ENCODE data around the gene SLC5A10. TPM values are rescaled to one million over a fixed set of nuclear protein-coding genes. Genes with fewer than 3 reads are reported as not detected.

The SLC5A10 gene
- polyA plus RNA-seq, 4 donors = 0.28 to 0.59 (median 0.56) TPM

- DNase-seq (ENCODE audit: low read depth in 4 of 4, low spot score in 3 of 4) = no peak
These were observed 29.3 kb downstream of the SLC5A10 start for GRCh38 chr17:18981335-18981641.

DNA sequence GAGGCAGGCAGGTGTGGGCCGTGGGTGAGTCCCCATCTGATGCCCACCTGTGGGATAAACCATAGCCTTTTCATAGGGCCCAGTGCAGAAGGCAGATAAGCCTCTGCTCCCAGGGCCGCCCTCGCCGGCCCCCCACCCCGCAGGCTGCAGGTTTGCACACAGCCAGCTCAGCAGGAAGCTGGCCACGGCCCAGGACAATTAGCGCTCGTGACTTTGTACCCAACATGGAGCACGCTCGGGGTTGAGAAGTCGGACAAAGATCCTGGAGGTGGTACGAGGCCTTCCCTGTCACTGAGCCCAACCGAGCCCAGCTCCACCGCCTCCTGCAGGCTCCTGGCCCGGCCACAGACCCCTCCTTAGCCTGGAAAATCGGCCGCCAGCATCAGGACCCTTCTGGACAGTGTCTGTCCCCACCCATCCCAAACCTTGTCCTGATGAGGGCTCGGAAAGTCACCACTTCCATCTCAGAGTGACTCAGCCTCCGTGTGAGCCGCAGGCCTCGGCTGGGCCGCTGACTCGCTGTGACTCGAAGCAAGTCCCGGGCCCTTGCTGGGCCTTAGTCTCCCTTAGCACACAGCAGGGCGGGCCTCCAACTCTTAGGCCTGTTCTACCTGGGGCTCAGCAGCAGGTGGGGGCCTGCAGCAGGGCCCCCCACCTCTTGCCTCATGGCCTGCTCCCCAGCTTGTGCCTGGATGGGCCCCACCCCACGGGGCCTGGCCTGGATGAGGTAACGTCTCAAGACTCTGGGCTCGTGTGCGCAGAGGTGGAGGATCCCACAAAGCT, 29.9 kb downstream of the SLC5A10 start:
- DNase-seq (ENCODE audit: low read depth in 4 of 4, low spot score in 3 of 4) = no peak

GRCh38 chr17:18984273-18985114, 32.5 kb downstream of the SLC5A10 start:
- no peak for DNase-seq (ENCODE audit: low read depth in 4 of 4, low spot score in 3 of 4)

DNA sequence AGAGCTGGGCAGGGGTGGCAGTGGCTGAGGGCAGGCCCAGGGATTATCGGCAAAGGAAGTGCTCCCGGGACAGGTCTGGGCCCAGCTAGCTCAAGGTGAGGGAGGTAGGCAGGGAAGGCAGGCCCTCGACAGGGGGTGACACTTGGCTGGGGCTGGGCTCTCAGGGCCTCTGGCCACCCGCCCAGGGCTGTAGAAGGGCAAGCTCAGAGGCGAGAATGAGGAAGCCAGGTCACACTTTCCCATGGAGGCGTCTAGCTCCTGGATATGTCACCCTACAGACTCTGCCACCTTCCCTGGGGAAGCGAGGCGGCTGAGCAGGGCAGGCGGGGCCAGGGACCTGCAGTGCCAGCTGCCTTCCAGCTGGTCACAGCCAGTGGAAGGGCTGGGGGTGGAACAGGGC, 33.5 kb downstream of the SLC5A10 start:
- DNase-seq (ENCODE audit: low read depth in 4 of 4, low spot score in 3 of 4) = no peak

- no peak for DNase-seq (ENCODE audit: low read depth in 4 of 4, low spot score in 3 of 4)
These were observed 34.7 kb downstream of the SLC5A10 start for GRCh38 chr17:18986541-18987229.

DNA sequence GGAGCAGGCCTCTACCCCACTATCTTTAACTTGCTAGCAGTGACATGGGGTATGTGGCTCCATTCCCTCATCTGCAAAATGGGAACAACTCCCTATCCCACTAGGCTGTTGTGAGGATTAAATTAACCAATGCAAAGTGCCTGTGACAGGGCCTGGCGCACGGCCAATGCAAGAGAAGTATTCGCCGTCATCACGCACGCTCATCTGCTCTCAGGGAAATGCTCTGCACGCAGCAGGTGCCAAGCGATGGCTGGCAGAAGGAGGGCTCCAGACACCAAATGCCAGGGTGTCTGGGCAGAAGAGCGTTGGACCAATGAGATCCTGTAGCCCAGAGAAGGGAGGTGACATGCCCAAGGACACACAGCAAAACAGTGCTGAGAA, 35.3 kb downstream of the SLC5A10 start:
- no peak for DNase-seq (ENCODE audit: low read depth in 4 of 4, low spot score in 3 of 4)

- DNase-seq (ENCODE audit: low read depth in 4 of 4, low spot score in 3 of 4) = no peak
These were observed 36.0 kb downstream of the SLC5A10 start for GRCh38 chr17:18987862-18988545.

DNA sequence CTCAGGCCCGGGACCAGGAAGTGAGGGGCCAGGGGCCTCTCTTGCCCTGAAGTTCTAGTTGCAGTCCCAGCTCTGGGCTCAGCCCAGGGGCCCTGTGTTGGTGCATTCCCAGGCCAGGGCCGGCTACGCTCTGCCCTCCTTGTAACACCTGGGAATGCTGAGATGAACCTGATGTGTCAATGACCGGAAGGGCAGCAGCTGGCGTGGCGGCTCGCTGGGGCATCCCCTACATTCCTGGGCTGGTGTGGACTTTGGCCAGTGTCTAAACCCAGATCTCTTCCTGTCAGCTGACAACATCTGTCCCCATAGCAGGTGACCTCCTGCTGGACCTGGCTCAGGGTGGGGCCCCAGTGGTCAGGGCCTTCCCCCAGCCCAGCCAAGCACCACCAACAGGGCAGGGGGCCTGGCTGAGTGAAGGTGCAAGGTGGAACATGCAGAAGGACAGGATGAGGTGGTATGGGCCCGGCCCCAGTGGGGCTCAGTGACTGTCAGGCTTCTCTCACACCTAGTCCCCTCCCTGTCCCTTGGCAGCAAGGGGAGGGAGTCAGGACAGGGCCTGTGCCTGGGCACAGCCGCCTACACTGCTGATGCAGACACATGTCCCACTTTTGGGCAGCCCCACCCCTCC, 36.7 kb downstream of the SLC5A10 start:
- DNase-seq (ENCODE audit: low read depth in 4 of 4, low spot score in 3 of 4) = no peak

DNA sequence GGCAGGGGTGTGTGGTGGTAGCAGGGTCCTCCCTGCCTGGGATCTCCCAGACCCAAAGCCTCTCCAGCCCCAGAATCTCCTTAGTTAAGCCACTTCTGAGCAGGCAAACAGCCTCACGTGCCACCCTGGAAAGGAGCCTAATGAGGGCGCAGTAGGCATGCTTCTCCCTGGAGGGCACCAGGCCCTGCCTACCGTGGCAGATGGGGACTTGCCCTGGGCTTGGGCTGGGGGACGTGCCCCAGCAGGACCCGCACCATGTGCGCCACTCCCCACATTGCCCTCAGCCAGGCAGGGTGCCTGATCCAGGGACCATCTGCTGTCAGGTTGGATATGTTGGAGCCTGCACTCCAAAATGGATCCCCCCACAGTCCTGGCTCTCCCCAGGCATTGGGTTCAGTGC, 38.4 kb downstream of the SLC5A10 start:
- no peak for DNase-seq (ENCODE audit: low read depth in 4 of 4, low spot score in 3 of 4)

GRCh38 chr17:18991531-18992315, 39.8 kb downstream of the SLC5A10 start:
- no peak for DNase-seq (ENCODE audit: low read depth in 4 of 4, low spot score in 3 of 4)

- no peak for DNase-seq (ENCODE audit: low read depth in 4 of 4, low spot score in 3 of 4)
These were observed 40.6 kb downstream of the SLC5A10 start for GRCh38 chr17:18992454-18993130.

GRCh38 chr17:18993905-18994526, 42.1 kb downstream of the SLC5A10 start:
- no peak for DNase-seq (ENCODE audit: low read depth in 4 of 4, low spot score in 3 of 4)

- peak in 1 of 4 donors; percentile 10 for DNase-seq (ENCODE audit: low read depth in 4 of 4, low spot score in 3 of 4)
These were observed 42.7 kb downstream of the SLC5A10 start for GRCh38 chr17:18994631-18995030.

GRCh38 chr17:18995220-18995619, 43.3 kb downstream of the SLC5A10 start:
- DNase-seq (ENCODE audit: low read depth in 4 of 4, low spot score in 3 of 4) = no peak

DNA sequence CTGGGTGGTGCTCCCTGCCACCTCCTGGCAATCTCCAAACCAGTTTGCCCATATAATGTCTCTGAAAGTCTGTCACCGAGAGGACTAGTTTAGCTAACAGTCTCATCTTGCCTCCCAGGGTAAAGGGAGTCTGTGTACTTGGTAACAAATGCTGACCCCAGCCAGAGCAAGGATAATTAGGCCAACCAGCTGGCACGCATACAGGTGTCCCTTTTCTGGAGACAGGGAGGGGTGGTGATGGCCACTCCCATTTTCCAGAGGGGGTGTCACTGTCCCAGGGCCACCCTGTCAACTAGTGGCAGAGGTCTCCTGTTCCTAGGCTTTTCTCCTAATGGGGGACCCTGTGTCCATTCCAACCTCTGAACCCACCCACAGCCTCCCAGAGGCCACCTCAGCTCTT, 44.5 kb downstream of the SLC5A10 start:
- no peak for DNase-seq (ENCODE audit: low read depth in 4 of 4, low spot score in 3 of 4)

DNA sequence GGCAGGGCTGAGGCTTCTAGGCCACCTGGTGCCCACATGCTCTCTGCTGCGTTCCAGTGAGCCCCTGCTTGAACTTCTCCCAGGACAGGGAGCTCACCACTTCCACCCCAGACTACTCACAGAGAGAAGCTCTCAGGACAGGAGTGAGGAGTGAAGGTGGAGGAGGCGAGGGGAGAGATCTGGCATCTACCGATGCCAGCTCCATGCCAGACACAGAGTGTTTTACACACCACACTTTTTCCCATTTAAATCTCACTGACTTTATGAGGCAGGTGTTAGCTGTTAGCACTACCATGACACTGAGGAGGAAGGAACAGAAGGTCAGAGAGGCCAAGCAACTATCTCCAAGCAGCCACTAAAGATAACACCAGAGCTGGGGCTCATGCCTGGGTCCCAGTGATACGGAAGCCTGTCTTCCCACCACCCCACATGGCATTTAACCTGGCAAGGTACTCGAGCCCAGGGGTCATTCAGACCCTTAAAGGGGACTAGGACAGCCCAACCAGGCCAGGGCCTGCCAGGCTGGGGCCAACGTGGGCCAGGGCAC, 45.8 kb downstream of the SLC5A10 start:
- DNase-seq (ENCODE audit: low read depth in 4 of 4, low spot score in 3 of 4) = no peak

DNA sequence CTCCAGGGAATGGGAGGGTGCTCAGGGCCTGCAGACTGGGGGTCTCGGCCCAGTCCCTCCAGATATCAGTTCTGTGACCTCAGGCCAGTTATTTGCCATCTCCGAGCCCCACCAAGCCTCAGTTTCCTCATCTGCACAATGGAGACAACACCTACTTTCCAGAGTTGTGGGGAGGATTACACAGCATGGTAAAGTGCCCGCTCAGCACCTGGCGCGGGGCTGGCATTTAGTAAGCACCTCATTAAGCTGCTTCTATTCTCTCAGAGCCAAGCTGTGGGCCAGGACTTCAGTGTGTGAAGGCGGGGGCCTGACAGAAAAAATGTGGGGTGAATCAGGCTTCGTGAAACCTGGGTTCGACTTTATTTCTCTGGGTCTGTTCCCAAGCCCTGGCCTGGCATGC, 47.4 kb downstream of the SLC5A10 start:
- DNase-seq (ENCODE audit: low read depth in 4 of 4, low spot score in 3 of 4) = no peak

DNA sequence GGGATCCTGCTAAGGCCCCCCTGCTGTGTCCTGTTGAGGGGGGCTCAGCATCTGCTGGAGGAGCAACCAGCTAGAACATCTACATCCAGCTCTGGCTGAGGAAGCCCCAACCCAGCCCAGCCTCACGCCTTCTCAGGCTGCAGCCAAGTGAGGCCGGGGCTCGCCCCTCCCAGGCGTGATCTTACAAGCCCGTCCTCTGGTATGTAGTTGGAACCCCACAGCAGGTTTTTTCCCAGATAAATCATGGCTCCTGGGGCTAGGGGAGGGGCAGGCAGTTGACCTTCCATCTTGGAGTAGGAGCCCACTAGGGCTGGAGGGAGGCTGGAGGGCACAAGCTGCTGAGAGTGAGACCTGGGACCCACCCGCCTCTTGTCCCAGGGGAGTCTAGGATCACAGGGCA, 47.9 kb downstream of the SLC5A10 start:
- DNase-seq (ENCODE audit: low read depth in 4 of 4, low spot score in 3 of 4) = no peak

Measured in right renal pelvis (tissue), 4 donors.